ENCODE data around the gene SLC35G2.
"Not testable (repeated sequence)": the region's sequence is repeated elsewhere in the genome, so short reads cannot be mapped to it uniquely, and the experiment has no call there.

The SLC35G2 gene

DNA sequence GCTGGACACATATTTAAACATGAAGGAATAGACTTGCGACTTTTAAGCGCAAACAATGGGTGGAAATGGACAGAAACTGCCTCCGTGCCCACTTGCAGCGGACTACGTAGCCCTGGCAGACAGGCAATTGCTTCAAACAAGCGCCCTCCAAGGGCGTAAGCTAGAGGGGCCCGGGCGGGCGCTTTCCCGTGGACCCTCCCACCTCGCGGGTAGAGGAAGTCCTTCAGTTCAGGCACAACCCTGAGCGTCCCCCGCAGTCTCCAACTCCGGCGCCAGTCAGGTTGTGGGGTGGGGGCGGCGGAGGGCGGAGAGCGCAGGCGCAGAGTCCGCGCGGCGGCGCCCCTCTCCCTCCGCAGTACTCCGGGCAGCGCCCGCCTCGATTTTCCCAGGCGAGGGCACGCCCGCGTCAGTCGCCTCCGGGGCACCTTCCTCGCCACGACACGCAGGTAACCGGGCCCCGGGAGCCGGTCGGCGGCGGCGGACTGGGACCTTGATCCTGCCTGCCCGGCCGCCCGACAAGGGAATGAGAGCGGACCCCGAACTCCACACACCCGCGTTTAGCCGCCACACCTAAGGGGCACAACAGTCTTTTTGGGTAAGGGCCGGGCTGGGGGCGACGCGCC is at the start of gene SLC35G2:
SLC35G2 (plus strand) TSS at position 358 of the 623 bp plus-strand sequence. CDS start 35,335 bp downstream, outside the sequence.
- peak; percentile 74 for DNase-seq

DNA sequence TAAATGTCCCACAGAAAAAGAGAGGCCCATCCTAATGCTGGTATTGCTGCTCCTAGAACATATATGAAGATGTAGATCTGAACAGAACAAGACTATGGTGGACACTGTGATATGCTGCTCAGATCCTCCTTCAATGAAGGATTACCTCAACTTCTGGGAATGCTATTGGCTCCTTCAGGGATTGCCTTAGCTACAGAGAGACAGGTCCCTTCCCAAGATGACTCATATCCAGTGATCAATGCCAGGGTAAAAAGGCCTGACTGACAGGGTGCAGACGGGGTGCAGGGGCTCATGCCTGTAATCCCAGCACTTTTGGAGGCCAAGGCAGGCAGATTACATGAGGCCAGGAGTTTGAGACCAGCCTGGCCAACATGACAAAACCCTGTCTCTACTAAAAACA is 46.2 kb upstream of the SLC35G2 start:
- no peak for DNase-seq

DNA sequence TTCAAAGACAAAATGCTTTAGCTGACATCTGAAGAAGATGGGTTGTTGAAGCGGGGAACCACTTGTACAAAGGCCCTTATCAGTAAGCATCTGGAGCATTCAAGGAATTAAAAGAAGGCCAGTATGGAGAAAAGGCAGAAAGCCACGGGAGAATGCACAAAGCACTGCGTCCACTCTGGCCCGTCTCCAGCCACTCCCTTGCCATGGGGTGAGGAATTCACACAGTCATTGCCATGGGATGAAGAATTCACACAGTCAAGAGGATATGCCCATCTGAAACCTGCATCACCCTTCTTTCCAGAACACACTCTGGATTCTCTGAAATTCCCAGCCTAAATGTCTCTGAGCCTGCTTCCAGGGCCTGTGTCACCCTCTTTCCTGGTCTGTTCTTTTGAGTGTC is 40.1 kb upstream of the SLC35G2 start:
- no peak for DNase-seq

DNA sequence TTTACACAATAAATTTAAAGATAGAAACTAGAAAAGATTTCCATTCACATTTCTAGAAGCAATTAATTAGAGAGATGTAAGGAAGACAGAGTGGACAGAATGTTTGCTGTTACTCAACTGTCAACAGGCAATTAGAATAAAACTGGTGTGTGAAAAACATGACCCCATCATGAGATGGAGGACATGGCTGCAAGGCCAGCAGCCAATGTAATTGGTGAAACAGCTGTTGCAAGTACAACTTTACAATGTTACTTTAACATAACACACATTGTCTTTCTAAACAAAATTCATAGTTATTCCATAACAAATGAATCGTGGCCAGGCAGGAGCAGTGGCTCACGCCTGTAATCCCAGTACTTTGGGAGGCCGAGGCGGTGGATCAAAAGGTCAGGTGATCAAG is 38.2 kb upstream of the SLC35G2 start:
- no peak for DNase-seq

DNA sequence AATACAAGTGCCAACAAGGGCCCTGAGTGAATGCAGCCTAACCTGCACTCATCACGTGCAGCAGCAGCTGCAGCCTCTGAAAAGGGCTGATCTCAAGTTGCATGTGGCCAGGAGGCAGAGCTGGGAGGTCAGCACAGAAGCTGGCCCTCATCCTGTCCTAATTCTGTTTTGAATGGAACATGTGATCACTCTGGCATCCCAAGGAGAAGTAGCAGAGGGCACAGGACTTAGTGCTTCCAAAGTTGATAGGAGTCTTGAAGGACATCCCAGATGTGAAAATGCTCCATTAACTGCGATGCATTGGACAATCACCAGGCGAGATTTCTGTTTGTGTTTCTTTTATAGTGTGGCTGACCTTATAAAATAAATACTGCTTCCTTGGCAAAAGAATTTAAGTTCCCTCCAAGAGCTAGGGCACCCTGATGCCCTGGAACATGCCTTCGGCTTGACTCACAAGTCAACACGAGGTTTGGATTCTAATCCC is 35.2 kb upstream of the SLC35G2 start:
- DNase-seq: no peak

DNA sequence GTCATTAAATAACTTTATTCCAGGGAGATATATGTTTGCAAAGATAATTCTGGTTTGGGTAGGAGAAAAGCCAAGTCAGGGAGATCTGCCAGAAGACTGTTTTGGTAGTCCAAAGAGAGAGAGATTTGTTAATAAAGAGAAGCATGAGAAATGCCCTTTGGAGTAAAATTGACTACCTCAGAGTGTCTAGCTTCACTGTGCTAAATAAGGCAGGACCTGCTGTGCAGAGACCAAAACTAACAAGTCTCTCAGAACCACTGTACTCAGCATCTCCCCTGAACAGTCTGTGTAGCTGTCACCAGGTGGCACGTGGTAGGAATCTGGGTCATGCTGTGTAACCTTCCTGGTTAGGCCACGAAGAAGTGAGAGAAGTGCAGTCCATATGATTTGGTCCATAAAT is 31.6 kb upstream of the SLC35G2 start:
- no peak for DNase-seq

DNA sequence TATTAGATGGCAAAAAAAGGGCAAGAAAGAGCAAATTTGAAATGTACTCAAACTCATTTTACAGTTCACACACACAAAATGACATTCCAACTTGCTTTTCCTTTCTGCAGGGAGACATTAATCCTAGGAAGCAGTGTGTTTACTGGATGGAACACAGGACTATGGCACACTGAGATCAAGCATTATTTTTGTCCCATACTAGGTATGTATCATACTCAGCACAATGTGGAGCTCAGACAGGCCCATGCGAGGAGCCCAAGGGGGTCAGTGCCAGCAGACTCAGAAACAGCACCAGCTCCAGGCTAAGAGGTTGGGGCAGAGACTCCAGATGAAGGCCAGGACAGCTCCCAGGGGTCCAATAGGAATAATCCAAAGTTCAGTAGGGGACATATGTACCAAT is 30.8 kb upstream of the SLC35G2 start:
- no peak for DNase-seq

DNA sequence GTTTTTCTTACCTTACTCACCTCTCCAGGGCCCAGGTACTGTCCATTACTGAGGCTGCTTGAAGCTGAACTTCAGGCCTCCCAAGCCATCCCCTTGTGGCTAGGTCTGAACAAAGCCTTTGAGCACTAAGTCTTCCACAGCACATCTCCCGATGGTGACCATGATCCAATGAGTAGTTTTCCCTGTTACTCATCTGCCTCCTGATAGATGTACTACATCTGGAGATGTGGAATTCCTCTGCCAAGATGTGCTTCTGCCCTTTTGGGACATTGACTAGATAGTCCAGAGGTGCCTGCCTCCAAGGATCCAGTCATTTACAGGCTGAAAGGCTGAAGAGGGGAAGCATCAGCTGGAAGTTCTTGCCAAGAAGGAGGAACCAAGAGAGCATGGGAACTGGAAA is 28.9 kb upstream of the SLC35G2 start:
- DNase-seq: no peak

DNA sequence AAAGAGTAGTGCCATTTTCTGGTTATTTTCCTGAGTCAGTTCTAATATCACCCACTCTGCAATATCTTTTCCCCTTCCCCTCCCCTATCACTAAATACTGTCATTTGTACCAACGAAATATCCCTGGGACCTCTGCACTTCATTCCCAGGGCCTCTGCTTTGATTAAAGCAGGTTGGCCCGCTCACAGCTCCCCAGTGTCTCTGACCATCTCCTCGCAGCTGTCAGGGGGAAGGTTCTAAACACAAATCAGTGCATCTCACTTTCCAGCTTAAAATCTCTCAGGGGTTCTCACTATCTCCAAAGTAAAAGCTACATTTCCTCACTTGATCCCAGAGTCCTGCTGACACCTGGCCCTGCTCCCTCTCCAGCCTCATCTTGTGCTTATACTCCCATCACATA is 28.1 kb upstream of the SLC35G2 start:
- no peak for DNase-seq

DNA sequence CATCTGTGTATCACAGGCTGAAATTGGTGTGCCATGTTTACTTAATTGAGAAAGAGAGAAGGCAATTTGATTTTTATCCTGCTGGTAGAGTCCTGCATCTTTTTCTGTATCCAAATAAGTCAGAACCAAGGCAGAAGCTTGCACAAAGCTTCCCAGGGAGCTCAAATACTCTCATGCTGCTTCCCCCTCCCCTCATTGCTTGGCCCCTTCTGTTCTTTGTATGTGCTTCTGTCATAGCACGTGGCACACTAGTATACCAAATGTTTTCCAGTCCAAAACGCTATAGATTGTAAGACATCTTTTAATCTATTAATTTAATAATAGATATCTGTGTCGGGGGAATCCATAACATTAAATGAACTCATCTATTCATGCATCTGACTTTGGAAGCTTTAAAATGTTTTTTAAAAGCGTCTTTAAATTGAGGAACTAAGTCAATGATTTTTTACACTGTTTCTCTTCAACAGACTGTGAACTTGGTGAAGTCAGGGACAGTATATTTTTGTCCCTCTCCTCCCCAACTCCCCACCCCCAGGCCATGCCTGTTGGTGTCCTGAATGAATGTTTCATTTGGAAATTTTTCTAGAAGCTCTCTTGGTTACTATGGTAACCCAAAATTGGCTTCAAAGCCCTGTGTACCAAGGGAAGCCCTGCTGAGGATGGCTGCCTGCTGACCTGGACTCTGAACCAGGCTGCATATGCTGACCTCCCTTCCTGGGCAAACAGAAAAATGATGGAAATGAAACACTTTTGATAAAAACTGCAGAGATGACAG is 26.2 kb upstream of the SLC35G2 start:
- DNase-seq: no peak

DNA sequence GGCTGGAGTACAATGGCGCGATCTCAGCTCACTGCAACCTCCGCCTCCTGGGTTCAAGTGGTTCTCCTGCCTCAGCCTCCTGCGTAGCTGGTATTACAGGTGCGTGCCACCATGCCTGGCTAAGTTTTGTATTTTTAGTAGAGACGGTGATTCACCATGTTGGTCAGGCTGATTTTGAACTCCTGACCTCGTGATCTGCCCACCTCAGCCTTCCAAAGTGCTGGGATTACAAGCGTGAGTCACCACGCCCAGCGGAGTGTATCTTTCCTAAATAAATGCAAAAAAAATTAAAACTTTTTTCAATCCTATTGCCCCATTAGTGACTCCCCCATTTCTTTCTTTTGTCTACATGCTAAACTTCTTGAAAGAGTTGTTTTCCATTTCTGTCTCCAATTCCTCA is 17.8 kb upstream of the SLC35G2 start:
- not testable (repeated sequence) for DNase-seq

DNA sequence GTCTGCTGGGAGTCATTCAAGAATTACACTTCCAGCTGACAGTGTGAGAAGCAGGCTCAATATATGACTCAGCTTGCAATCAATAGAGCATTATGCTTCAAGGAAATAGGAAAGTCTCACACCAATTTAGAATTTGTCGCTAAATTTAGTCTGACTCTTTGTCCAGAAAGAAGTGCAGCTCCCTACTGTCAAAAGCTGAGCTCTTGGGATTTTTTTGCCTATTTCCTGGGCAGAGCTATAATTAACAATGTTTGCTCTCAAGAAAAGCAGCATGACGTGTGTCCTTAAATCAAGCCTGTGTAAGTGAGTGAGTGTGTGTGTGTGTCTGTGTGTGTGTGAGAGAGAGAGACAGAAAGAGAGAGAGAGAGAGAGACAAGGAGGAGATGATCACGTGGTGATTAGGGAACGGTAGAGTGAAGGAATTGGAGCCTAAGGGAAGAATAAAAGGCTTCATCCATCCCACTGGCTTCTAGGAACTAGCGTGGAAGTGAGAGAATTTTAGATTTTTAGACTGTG is 16.4 kb upstream of the SLC35G2 start:
- peak; percentile 46 for DNase-seq

DNA sequence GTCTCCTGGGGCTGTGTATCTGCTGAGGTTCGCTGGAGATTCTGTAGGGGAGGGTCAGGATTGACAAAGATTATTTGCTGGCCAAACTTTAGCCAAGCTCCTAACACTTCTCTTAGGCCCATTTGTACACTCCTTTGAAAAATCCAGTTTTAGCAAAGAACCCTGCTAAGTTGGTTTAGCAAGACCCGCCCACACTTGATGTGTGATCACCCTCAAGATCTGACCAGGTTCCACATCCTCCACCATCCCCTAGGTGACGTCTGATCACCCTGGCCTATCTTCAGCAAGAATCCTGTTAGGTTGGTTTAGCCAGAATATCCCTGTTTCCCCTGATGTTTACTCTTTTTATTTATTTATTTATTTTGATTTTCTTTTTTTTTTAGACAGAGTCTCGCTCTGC is 14.8 kb upstream of the SLC35G2 start:
- no peak for DNase-seq

DNA sequence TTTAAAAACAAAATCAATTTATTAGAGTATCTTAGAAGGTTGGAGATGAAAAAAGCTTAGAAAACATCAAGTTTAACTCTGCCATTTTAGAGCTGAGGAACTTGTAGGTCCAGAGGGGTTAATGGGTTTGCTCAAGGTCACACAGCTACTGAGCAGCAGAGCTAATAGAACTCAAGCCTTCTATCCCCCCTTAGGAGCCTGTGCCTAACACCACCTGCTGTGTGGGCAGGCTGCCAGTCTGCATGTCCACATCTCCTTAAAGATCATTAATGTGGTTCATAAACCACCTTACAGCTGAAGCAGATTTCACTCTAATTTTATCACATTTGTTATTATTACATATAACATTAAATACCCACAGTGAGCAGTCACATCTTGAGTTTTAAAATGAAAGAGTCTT is 14.1 kb upstream of the SLC35G2 start:
- peak; percentile 3 for DNase-seq

DNA sequence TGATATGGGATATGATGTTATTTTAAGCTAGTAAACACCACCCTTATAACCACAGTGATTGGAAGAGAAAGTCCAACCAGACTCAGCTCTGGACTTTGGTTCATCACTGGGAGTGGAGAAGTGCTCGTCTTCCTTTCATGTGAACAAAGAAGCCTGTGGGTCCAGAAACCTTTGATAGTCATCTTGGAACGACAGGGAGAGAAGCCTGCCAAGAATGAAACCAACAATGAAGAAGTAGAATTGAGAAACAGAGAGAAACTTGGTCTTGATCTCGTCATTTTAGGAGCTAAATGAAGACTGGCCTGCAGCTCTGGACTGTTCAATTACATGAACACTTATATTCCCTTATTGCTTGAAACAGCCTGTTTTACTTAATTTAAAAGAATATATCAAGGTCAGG is 13.1 kb upstream of the SLC35G2 start:
- DNase-seq: no peak

DNA sequence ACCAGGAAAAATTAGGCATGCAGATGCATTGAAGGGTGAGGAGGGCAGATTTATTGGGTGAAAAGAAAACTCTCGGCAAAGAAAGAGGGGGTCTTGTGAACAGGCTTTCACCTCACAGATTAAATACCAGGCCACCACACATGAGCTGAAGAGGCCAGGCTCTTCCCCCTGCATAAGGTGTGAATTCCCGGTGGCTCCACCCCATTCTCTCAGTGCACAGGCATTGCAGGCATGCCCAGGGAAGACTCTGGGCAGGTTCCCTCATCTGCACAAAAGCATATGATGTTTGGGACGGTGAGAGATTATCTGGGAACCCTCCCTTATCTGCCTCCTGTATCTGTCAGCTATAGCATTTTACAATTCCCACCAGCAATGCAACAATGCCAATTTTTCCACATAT is 7.2 kb upstream of the SLC35G2 start:
- DNase-seq: no peak

DNA sequence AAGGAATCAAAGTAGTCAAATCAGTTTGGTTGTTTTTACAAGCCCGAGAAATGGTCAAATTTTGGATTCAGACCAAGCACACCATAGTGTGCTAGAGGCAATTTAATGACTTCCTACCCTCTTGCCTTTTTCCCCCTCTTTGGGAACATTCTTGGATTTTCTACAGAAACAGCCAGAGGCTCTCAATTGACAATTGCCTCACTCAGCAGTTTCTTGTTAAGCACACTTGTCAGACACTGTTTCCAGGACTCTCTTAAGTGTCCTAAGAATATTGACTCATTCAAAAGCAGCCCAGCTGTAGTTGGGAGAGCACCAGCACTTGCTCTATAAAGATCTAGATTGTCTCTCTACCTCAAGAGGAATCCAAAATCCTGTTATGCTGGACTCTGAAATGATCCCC is 1.5 kb upstream of the SLC35G2 start:
- no peak for DNase-seq

DNA sequence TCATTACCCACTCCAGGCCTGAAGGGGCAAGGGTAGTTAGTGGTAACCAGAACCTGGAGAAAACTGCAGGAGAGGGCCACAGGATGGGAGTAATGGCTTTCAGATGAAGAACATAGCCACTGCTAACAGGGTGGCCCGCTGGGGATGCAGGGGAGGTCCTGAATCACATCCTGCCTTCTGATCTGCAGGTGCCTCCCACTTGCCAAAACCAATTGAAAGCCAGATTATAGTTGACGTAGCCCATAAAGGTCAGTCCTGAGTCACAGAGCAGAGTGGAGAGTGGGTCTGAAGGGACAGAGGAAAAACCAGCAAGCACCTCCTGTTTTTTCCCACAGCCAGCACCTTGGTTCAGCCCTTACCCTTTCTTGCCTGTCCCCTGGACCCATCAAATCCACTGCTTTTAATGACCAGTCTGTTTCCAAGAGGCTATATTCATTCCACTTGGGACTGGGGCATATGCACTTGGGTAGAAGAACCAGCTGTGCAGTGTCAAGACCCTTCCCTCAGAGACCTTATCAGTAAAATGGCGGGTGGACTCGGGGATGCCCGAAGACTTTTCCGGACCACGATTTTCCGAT is 646 bp upstream of the SLC35G2 start:
- peak; percentile 92 for DNase-seq

DNA sequence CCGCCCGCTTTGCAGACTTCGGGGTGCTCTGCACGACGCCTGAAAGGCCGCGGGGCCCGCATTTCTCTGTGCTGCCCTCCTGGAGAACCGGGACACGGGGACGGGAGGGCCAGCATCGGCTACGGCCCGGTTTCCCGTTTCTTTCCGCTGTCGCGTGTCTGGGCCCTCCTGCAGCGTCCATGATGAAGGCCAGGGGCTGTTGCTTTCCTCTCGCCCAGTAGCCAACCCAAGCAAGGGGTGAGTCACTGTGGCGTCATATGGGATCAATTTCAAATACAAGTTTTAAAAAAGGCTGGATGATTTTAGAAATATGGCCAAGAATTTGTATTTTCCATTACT is 435 bp downstream of the SLC35G2 start:
- peak; percentile 34 for DNase-seq

DNA sequence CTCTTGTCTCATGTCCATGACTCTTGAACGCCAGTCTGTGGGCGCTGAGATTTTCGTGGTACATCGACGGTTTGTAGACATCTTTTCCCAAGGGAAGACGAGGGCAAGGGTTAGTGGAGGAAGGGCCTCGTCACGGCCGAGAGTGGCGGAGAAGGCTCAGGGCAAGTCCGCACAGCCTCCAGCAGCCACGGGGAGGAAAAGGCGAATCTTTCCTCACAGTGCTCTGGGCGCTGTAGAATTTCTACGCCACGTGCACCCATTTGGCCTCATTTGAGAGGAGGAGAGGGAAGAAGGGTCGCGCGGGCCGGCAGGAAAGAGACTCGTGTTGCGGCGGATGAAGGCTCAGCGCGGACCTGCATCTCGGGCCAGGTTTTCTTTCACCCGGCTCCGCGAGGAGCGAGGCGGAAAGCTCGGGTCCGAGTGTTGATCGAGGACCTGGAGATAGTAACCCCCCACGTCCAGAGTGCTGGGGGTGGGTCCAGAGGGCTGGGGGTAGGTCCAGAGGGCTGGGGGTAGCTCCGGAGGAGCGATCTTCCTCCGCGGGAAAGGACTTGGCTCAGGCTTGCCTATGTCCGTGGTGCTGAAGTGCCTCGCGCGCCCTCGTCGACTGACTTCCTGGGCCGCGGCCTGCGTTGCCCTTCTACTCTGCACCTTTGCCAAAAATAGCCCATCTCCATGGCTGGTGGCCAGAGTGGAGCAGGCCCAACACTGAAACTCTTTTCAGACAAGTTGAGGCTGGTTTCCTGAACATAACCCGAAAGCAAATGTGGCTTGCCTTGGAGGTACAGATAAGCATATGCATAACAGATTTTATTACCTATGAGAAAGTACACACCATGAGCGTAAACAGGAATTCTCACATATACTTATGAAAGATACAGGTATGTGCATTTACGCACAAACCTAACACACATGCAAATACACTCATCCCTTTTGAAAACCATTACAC is 1.1 kb downstream of the SLC35G2 start:
- DNase-seq: peak; percentile 51

DNA sequence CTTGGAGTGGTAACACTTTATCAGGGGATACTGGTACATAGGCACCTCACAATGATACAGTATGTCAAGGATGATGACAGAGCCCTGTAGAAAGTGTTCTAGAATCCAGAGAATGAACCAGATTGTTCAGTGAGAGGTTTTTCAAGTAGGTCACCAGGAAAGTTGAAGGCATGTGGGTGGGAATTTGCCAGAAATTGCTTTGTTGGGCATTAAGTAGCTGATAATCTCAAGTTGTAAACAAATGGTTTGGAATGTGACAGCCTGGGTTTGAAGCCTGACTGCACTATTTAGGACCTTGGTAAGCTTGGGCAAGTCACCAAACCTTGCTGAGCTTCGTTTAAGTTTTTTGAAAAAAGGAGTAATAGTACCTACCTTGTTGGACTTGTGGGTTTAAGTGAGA is 12.5 kb downstream of the SLC35G2 start:
- DNase-seq: no peak

DNA sequence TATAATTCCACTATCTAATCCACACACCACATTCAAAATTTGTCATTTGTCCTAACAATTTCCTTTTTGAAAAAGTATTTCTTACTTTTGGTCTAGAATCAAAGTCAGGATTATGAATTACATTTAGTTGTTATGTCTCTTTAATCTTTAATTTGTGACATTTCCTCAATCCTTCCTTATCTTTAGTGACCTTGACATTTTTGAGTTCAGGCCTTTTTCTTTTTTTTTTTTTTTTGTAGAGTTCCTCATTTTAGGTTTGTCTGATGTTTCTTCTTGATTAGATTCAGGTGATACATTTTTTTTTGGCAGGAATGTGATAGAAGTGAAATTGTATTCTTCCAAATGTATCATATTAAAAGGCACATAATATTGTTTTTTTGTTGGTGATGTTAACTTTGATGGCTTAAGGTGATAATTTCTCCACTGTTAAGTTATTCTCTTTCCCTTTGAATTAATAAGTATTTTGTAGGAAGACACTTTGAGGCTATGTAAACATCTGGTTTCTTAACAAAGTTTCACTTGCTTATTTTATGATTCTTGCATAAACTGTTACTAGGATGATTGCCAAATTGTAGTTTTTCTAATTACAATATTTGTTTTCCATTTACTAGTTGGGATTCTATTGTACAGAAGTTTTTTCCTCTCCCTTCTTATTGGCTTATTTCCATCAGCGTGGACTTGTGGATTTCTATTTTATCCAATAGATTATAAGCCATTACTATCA is 16.3 kb downstream of the SLC35G2 start:
- no peak for DNase-seq

All from DMS153 (cell line).